PC-9 (cell line): ENCODE measurements around the gene C4BPA. TPM values are rescaled to one million over a fixed set of nuclear protein-coding genes. Genes with fewer than 3 reads are reported as not detected.

Experiments
- BruUV-seq: library from RNA; stranded (reverse); fragments of 400-500 nt; replicated peaks from 2 replicates; lab custom pipeline; 2021; lab: Mats Ljungman, UMichigan
- CTCF ChIA-PET: fragments of 300-600 bp; sonication (Branson Sonifier 250); formaldehyde crosslinking; loops from one replicate; lab custom pipeline; 2022; ENCODE audit warnings: antibody characterized with exemption; lab: Charles Lee
- POLR2A ChIA-PET: fragments of 300-600 bp; sonication (Branson Sonifier 250); formaldehyde crosslinking; loops from one replicate; lab custom pipeline; 2022; ENCODE audit warnings: antibody characterized with exemption; ENCODE audit not compliant: unreplicated experiment; lab: Charles Lee
- DNase-seq, 2 experiments: peaks; one replicate each; pipeline versions ENCODE4 v3.0.0 to v3.0.0-alpha.2; 2015 to 2022; ENCODE audit warnings: mixed read lengths in 1 of 2
- H2AFZ ChIP-seq: fragments of 200-600 bp; sonication (generic); 2 replicates; pipeline ENCODE4 v1.8.1; 2017; ENCODE audit warnings: antibody characterized with exemption
- H3F3A ChIP-seq: fragments of 200-600 bp; sonication (generic); 2 replicates; pipeline ENCODE4 v1.8.1; 2017; ENCODE audit warnings: antibody characterized with exemption, mild to moderate bottlenecking, low read depth; ENCODE audit not compliant: insufficient read depth
- H3K27ac ChIP-seq: fragments of 200-600 bp; sonication (generic); 2 replicates; pipeline ENCODE4 v1.6.1; 2016; ENCODE audit warnings: mixed run types
- H3K27me3 ChIP-seq: fragments of 200-600 bp; sonication (generic); 2 replicates; pipeline ENCODE4 v1.6.1; 2016; ENCODE audit warnings: low read depth, mixed run types; ENCODE audit not compliant: insufficient read depth
- H3K36me3 ChIP-seq: fragments of 200-600 bp; sonication (generic); 2 replicates; pipeline ENCODE4 v1.6.1; 2016; ENCODE audit warnings: low read depth, mixed run types
- H3K4me1 ChIP-seq: fragments of 200-600 bp; sonication (generic); replicated peaks from 2 replicates; pipeline ENCODE4 v1.6.1; 2016; ENCODE audit warnings: mixed run types; ENCODE audit not compliant: insufficient read depth
- H3K4me2 ChIP-seq: fragments of 200-600 bp; sonication (generic); 2 replicates; pipeline ENCODE4 v1.6.1; 2017; ENCODE audit warnings: mixed run types
- H3K4me3 ChIP-seq: fragments of 200-600 bp; sonication (generic); 2 replicates; pipeline ENCODE4 v1.6.1; 2016; ENCODE audit warnings: mixed run types
- H3K79me2 ChIP-seq: fragments of 200-600 bp; sonication (generic); 2 replicates; pipeline ENCODE4 v1.6.1; 2017; ENCODE audit warnings: low read depth, mixed run types
- H3K9me2 ChIP-seq: fragments of 200-600 bp; sonication (generic); 2 replicates; pipeline ENCODE4 v1.8.1; 2017; ENCODE audit warnings: mild to moderate bottlenecking; ENCODE audit not compliant: insufficient read depth
- H3K9me3 ChIP-seq: fragments of 200-600 bp; sonication (generic); 2 replicates; pipeline ENCODE4 v1.8.1; 2016; ENCODE audit warnings: low read depth; ENCODE audit not compliant: insufficient read depth
- H4K20me1 ChIP-seq: fragments of 200-600 bp; sonication (generic); 2 replicates; pipeline ENCODE4 v1.8.1; 2017; ENCODE audit not compliant: insufficient read depth
- CTCF ChIP-seq: fragments of 200-600 bp; sonication (generic); conservative IDR thresholded peaks from 2 replicates; pipeline ENCODE4 v1.6.1; 2017; ENCODE audit warnings: mixed run types, antibody characterized with exemption, mild to moderate bottlenecking, moderate library complexity
- EZH2 ChIP-seq: fragments of 200-600 bp; sonication (generic); IDR thresholded peaks from 2 replicates; pipeline ENCODE4 v1.8.0; 2017; ENCODE audit warnings: antibody characterized with exemption, low read depth
- intact Hi-C: fragments of 100-400 bp; cut with micrococcal nuclease; formaldehyde crosslinking; loops from one replicate; pipeline ENCODE4 v1.10.0; 2022; ENCODE audit not compliant: unreplicated experiment
- total RNA-seq: library from RNA; stranded (reverse); gene quantifications from 2 replicates; pipeline ENCODE4 v1.2.3, GENCODE V29; 2021

Gene C4BPA
- total RNA-seq, 1 experiment from 2014 or later: not detected

GRCh38 chr1:207088161-207088560 is 15.9 kb upstream of the C4BPA start:
- Histone ChIP-seq H3K4me1 (peaks cover 30% of the 10 kb centered on the region), H3K27me3 (no peaks in the 10 kb centered on the region), H3K79me2 (no peaks in the 10 kb centered on the region), H4K20me1 (no peaks in the 10 kb centered on the region), H3K36me3 (no peaks in the 10 kb centered on the region), H3F3A (peaks cover 13% of the 10 kb centered on the region; the same call in 1 of the 2 replicates), H3K4me2 (peak overlapping the region; percentile 17), H2AFZ (no peak overlapping the region), H3K9me3 (no peaks in the 10 kb centered on the region), H3K27ac (peak overlapping the region; percentile 43), H3K4me3 (no peak overlapping the region), H3K9me2 (no peaks in the 10 kb centered on the region)
- TF ChIP-seq CTCF (no peak), EZH2 (no peak)
- POLR2A ChIA-PET: interaction anchor here (0.7 kb wide), 1 partner anchor 233 kb away, joined by 3 read pairs; no protein-coding TSS in a partner anchor
- CTCF ChIA-PET: interaction anchor here (0.6 kb wide), 1 partner anchor 355 kb away, joined by 3 read pairs; no protein-coding TSS in a partner anchor
- BruUV-seq: no TSS peak
- intact Hi-C loops: loop anchor here (1.0 to 10.0 kb wide), 2 partner anchors 117 to 228 kb away; no protein-coding TSS in a partner anchor
- DNase-seq: peak in 1 of 2 experiments; percentile 54

GRCh38 chr1:207088701-207089626 is 15.1 kb upstream of the C4BPA start, which contains the start of gene C4BPB:
TSS of gene C4BPB (plus strand) at chr1:207088860. CDS start at chr1:207089532, 672 bp downstream.
- BruUV-seq: no TSS peak
- H2AFZ ChIP-seq: no peak within 1 kb of the TSS
- ChIA-PET POLR2A (no interaction called here), CTCF (interaction anchor here (0.6 kb wide), 2 partner anchors 356 to 664 kb away, joined by 3 to 9 read pairs; no protein-coding TSS in a partner anchor)
- H3K27me3 ChIP-seq: no peaks in the 10 kb centered on the region
- peaks cover 30% of the 10 kb centered on the region for H3K4me1 ChIP-seq
- H3K9me3 ChIP-seq: no peaks in the 10 kb centered on the region
- no peaks in the 10 kb centered on the region for H3K79me2 ChIP-seq
- TF ChIP-seq CTCF (no peak), EZH2 (no peak)
- intact Hi-C loops: loop anchor here (1.0 to 10.0 kb wide), 2 partner anchors 116 to 227 kb away; no protein-coding TSS in a partner anchor
- H3F3A ChIP-seq: peaks cover 13% of the 10 kb centered on the region; the same call in 1 of the 2 replicates
- no peaks in the 10 kb centered on the region for H3K36me3 ChIP-seq
- peak in 1 of 2 experiments; percentile 29 for DNase-seq
- H3K9me2 ChIP-seq: no peaks in the 10 kb centered on the region
- H3K4me3 ChIP-seq: no peak within 1 kb of the TSS
- H3K4me2 ChIP-seq: peak within 1 kb of the TSS; percentile 17
- peak within 1 kb of the TSS; percentile 43 for H3K27ac ChIP-seq
- H4K20me1 ChIP-seq: no peaks in the 10 kb centered on the region

GRCh38 chr1:207089627-207090355 is 14.2 kb upstream of the C4BPA start:
- ChIA-PET POLR2A (no interaction called here), CTCF (interaction anchor here (0.6 kb wide), 1 partner anchor 663 kb away, joined by 9 read pairs; no protein-coding TSS in a partner anchor)
- no peaks in the 10 kb centered on the region for H3K9me3 ChIP-seq
- peaks cover 22% of the 10 kb centered on the region for H3K4me1 ChIP-seq
- no peak for TF ChIP-seq CTCF
- no peak for TF ChIP-seq EZH2
- no TSS peak for BruUV-seq
- no peaks in the 10 kb centered on the region for H3K27me3 ChIP-seq
- no peak overlapping the region for H3K4me2 ChIP-seq
- H3K79me2 ChIP-seq: no peaks in the 10 kb centered on the region
- no peak overlapping the region; the same call in 1 of the 2 replicates for H2AFZ ChIP-seq
- H3K36me3 ChIP-seq: no peaks in the 10 kb centered on the region
- intact Hi-C loops: loop anchor here (10.0 kb wide), 1 partner anchor 115 kb away; no protein-coding TSS in a partner anchor
- peaks cover 13% of the 10 kb centered on the region; the same call in 1 of the 2 replicates for H3F3A ChIP-seq
- no peak overlapping the region for H3K4me3 ChIP-seq
- H4K20me1 ChIP-seq: no peaks in the 10 kb centered on the region
- no peaks in the 10 kb centered on the region for H3K9me2 ChIP-seq
- DNase-seq: no peak
- H3K27ac ChIP-seq: no peak overlapping the region
